T-helper 1 cell treated with Interleukin-12 subunit alpha and Interleukin-12 subunit beta and Interleukin-4 antibody, amounts not matched to agents 30 ng/mL and 1 ng/mL, for 36 hours (primary cell): ENCODE data around the gene NR2F1-AS1. TPM values are rescaled to one million over a fixed set of nuclear protein-coding genes. Genes with fewer than 3 reads are reported as not detected.
"Not testable (repeated sequence)": the region's sequence is repeated elsewhere in the genome, so short reads cannot be mapped to it uniquely, and the experiment has no call there.

Experiments
- intact Hi-C: fragments of 100-400 bp; cut with micrococcal nuclease; formaldehyde crosslinking; loops from one replicate; pipeline ENCODE4 v1.15.1; 2024
- total RNA-seq: library from RNA; stranded (reverse); gene quantifications from 2 replicates; pipeline ENCODE4 v1.2.3, GENCODE V29; 2022

Gene NR2F1-AS1
- total RNA-seq, 1 donor from 2014 or later = not detected

GRCh38 chr5:93557021-93557604, 23.9 kb downstream of the NR2F1-AS1 start:
- intact Hi-C loops = no loop called here

GRCh38 chr5:93549594-93549993, 31.4 kb downstream of the NR2F1-AS1 start:
- intact Hi-C loops = not testable (repeated sequence)

DNA sequence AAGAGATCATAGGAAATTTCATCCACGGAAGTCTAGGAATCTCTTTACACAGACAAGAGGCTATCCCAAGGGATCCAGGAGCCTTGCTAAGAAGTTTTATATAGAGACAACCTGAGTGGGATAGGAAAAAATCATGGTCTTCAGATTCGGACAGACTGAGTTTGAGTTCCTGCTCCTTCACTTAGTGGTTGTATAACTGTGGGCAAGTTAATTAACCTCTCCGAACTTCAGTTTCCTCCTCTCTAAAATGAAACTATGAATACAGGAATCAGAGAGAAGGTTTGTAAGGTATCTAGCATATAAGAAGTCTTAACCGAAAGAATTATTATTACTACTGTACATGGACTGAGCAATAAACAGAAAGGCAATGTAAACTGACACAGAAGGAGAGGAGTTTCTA, 35.1 kb downstream of the NR2F1-AS1 start:
- intact Hi-C loops = no loop called here

DNA sequence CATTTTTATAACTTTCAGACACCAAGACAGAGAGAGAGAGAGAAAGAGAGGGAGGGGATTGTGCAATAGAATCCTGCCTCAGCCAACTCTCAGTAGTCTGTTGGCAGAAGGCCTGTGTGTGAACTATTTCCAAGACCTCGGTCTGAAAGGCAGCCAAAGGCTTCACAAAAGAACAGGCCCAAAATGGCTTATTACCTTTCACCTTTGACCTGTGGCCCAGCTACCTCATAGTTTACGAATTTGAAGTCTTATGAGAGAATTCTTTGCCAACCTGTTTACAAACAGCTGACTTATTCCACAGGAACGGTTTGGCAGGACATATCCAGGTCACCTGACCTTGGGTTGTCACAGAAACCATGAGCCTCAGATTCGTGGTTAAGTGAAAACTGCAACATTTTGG, 48.6 kb downstream of the NR2F1-AS1 start:
- intact Hi-C loops = no loop called here

DNA sequence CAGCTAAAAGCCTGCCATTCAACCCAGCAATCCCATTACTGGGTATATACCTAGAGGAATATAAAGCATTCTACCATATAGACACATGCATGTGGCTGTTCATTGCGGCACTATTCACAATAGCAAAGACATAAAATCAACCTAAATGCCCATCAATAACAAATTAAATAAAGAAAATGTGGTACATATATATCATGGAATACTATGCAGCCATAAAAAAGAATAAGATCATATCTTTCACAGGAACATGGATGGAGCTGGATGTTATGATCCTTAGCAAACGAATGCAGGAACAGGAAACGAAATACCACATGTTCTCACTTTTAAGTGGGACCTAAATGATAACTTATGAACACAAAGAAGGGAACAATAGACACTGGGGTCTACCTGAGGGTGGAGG, 59.2 kb downstream of the NR2F1-AS1 start:
- intact Hi-C loops = not testable (repeated sequence)

- intact Hi-C loops = no loop called here
Measured at GRCh38 chr5:93519740-93520139, 61.3 kb downstream of the NR2F1-AS1 start.

GRCh38 chr5:93517828-93518227, 63.2 kb downstream of the NR2F1-AS1 start:
- intact Hi-C loops = no loop called here

- intact Hi-C loops = no loop called here
Measured at GRCh38 chr5:93513298-93513697, 67.7 kb downstream of the NR2F1-AS1 start.

GRCh38 chr5:93512799-93513198, 68.2 kb downstream of the NR2F1-AS1 start:
- intact Hi-C loops = no loop called here

DNA sequence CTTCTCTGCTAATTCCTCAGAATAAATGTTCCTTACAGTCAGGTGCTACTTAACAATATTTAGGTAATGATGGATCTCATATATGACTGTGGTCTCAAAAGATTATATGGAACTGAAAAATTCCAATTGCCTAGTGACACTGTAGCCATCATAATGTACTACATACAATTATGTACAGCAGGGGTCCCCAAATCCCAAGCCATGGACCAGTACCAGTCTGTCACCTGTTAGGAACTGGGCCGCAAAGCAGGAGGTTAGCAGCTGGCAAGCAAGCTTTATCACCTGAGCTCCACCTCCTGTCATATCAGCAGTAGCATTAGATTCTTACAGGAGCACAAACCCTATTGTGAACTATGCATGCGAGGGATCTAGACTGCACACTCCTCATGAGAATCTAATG, 69.6 kb downstream of the NR2F1-AS1 start:
- intact Hi-C loops = no loop called here

GRCh38 chr5:93510626-93511380, 70.2 kb downstream of the NR2F1-AS1 start:
- intact Hi-C loops = no loop called here

DNA sequence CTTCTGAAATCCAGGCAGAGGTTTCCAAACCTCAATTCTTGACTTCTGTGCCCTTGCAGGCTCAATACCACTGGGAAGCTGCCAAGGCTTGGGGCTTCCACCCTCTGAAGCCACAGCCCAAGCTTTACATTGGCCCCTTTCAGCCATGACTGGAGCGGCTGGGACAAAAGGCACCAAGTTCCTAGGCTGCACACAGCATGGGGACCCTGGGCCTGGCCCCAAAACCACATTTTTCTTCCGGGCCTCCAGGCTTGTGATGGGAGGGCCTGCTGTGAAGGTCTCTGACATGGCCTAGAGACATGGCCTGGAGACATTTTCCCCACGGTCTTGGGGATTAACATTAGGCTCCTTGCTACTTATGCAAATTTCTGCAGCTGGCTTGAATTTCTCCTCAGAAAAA, 75.5 kb downstream of the NR2F1-AS1 start:
- intact Hi-C loops = not testable (repeated sequence)

DNA sequence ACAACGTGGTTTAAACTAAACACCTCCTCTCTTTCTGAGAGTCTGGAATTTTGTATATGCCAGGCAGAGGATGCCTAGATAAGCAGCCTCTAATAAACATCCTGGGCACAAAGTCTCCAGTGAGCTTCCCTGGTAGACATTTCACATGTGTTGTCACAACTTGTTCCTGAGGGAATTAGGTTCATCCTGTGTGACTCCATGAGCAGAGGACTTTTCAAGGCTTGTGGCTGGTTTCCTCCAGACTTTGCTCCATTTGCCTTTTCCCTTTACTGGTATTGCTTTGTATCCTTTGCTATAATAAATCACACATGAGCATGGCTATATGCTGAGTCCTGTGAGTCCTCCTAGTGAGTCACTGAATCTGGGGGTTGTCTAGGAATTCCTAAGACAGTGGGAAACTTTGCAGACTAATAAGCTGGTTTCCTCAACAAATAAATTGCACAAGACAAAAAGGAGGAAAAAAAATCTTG, 77.4 kb downstream of the NR2F1-AS1 start:
- intact Hi-C loops = no loop called here

DNA sequence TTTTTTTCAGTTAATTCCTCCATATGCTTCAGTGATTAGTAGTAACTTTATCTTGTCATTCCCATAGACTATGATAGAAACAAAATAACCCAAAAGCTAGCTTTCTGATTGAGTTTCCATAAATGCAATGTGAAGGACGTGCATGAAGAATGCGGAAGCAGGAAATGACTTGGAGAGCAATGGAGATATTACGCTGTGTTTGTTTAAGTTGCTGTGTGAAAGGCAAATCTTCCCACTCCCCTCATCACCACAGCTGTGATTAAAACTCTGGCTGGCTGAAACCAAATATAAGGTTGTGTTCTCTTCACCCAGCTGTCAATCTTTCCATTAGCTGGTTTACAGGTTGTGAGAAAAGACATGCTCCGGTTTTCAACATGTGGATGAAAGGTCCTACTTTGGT, 83.9 kb downstream of the NR2F1-AS1 start:
- intact Hi-C loops = no loop called here

GRCh38 chr5:93479982-93480509, 101.0 kb downstream of the NR2F1-AS1 start:
- intact Hi-C loops = no loop called here

DNA sequence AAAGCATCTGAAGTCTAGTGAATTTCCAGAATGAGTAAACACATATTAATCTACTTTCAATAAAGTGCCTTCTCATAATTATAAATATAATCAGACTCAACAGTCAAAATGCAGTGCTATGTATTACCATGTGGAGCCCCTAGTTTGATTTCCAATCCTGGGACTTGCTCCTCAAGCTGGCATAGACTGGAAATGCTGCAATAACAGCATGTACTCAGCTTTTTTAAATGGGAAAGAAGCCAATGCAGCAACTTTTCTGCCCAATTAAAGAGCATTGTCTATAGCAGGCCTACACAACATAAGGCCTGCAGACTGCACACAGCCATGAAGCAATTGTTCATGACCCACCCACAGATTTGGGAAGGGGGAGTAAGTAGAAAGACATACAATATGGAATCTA, 103.2 kb downstream of the NR2F1-AS1 start:
- intact Hi-C loops = no loop called here

- intact Hi-C loops = no loop called here
Measured at GRCh38 chr5:93476251-93476742, 104.7 kb downstream of the NR2F1-AS1 start.

DNA sequence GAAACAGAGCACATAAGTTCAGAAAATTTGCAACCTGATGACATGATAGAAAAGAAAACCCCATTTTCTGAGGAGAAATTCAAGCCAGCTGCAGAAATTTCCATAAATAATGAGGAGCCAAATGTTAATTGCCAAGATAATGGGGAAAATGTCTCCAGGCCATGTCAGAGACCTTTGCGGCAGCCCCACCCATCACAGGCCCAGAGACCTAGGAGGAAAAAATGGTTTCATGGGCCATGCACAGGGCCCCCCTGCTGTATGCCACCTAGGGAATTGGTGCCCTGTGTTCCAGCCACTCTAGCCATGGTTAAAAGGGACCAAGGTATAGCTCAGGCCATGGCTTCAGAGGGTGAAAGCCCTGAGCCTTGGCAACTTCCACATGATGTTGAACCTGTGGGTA, 118.1 kb downstream of the NR2F1-AS1 start:
- intact Hi-C loops = no loop called here

DNA sequence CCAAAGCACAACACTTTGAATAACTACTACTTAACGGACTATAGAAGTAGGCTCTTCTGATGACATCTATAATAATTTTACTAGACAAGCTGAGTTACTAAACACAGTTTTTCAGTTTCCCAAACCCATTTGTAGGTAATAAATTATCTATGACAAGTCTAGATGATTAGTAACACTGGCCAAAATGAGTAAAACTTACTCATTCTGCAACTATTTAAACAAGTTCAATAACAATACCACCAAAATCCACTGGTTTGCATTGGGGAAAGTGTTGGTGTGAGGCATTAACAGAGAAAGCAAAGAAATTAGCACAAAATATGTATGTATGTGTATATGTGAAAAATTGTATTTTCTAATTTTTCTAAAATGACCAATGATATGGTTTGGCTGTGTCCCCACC, 119.3 kb downstream of the NR2F1-AS1 start:
- intact Hi-C loops = no loop called here

- intact Hi-C loops = no loop called here
Measured at GRCh38 chr5:93460286-93460685, 120.7 kb downstream of the NR2F1-AS1 start.

- intact Hi-C loops = not testable (repeated sequence)
Measured at GRCh38 chr5:93456796-93457195, 124.2 kb downstream of the NR2F1-AS1 start.

- intact Hi-C loops = no loop called here
Measured at GRCh38 chr5:93454896-93455295, 126.1 kb downstream of the NR2F1-AS1 start.

GRCh38 chr5:93452255-93452654, 128.8 kb downstream of the NR2F1-AS1 start:
- intact Hi-C loops = no loop called here
